Measurements from ENCODE around the gene ABCA13. TPM values are rescaled to one million over a fixed set of nuclear protein-coding genes. Genes with fewer than 3 reads are reported as not detected.

Gene ABCA13
- total RNA-seq, 1 experiment from 2014 or later, result 0.76 TPM

- Histone ChIP-seq H3K4me3 (no peak overlapping the region), H3K9me3 (ENCODE audit: insufficient read depth, low read depth) (peaks cover 17% of the 10 kb centered on the region; the same call in 1 of the 2 replicates), H3K4me2 (no peak overlapping the region), H3K9me2 (ENCODE audit: insufficient read depth) (no peaks in the 10 kb centered on the region), H3K36me3 (ENCODE audit: low read depth) (no peaks in the 10 kb centered on the region), H3K27me3 (ENCODE audit: insufficient read depth, low read depth) (peaks cover 12% of the 10 kb centered on the region; the same call in 1 of the 2 replicates), H3K79me2 (ENCODE audit: low read depth) (no peaks in the 10 kb centered on the region), H3F3A (ENCODE audit: insufficient read depth, low read depth) (peaks cover under 1% of the 10 kb centered on the region; the same call in 1 of the 2 replicates), H3K27ac (no peak overlapping the region), H2AFZ (no peak overlapping the region), H3K4me1 (replicated peaks; ENCODE audit: insufficient read depth) (peaks cover 7% of the 10 kb centered on the region), H4K20me1 (ENCODE audit: insufficient read depth) (no peaks in the 10 kb centered on the region)
- ChIA-PET POLR2A (ENCODE audit: unreplicated experiment) (no interaction called here), CTCF (no interaction called here)
- no peak for DNase-seq
- no peak for TF ChIP-seq CTCF (conservative IDR thresholded peaks at IDR 0.05)
- no peak for TF ChIP-seq EZH2 (IDR thresholded peaks at IDR 0.05; ENCODE audit: low read depth)
- intact Hi-C loops (cut with micrococcal nuclease; ENCODE audit: unreplicated experiment), result no loop called here
- no TSS peak for BruUV-seq (replicated peaks)
Measured at GRCh38 chr7:48150086-48150485, 21.2 kb upstream of the ABCA13 start.

- Histone ChIP-seq H3K36me3 (ENCODE audit: low read depth) (no peaks in the 10 kb centered on the region), H3K79me2 (ENCODE audit: low read depth) (no peaks in the 10 kb centered on the region), H3K4me2 (no peak overlapping the region), H3K4me1 (replicated peaks; ENCODE audit: insufficient read depth) (peaks cover 7% of the 10 kb centered on the region; the same call in 1 of the 2 replicates), H3K4me3 (no peak overlapping the region), H3K9me3 (ENCODE audit: insufficient read depth, low read depth) (peaks cover 12% of the 10 kb centered on the region; the same call in 1 of the 2 replicates), H4K20me1 (ENCODE audit: insufficient read depth) (no peaks in the 10 kb centered on the region), H3K27me3 (ENCODE audit: insufficient read depth, low read depth) (peaks cover 32% of the 10 kb centered on the region), H2AFZ (no peak overlapping the region), H3F3A (ENCODE audit: insufficient read depth, low read depth) (no peaks in the 10 kb centered on the region), H3K9me2 (ENCODE audit: insufficient read depth) (no peaks in the 10 kb centered on the region), H3K27ac (no peak overlapping the region)
- ChIA-PET POLR2A (ENCODE audit: unreplicated experiment) (no interaction called here), CTCF (interaction anchor here (0.5 to 1.7 kb wide), 14 partner anchors 11 to 889 kb away, joined by 3 to 15 read pairs (median 6); no protein-coding TSS in a partner anchor)
- BruUV-seq (replicated peaks), result no TSS peak
- peak; percentile 63 to 66 for DNase-seq
- intact Hi-C loops (cut with micrococcal nuclease; ENCODE audit: unreplicated experiment), result loop anchor here (1.0 to 2.0 kb wide), 4 partner anchors 45 to 888 kb away; no protein-coding TSS in a partner anchor
- TF ChIP-seq CTCF (conservative IDR thresholded peaks at IDR 0.05), result peak; percentile 93
- no peak for TF ChIP-seq EZH2 (IDR thresholded peaks at IDR 0.05; ENCODE audit: low read depth)
Measured at GRCh38 chr7:48154792-48155413, 16.4 kb upstream of the ABCA13 start.

GRCh38 chr7:48158404-48158803, 12.9 kb upstream of the ABCA13 start:
- Histone ChIP-seq H3K9me3 (ENCODE audit: insufficient read depth, low read depth) (peaks cover 7% of the 10 kb centered on the region), H3K4me3 (no peak overlapping the region), H3K9me2 (ENCODE audit: insufficient read depth) (no peaks in the 10 kb centered on the region), H3F3A (ENCODE audit: insufficient read depth, low read depth) (no peaks in the 10 kb centered on the region), H3K4me2 (no peak overlapping the region), H2AFZ (no peak overlapping the region), H3K27me3 (ENCODE audit: insufficient read depth, low read depth) (peaks cover 39% of the 10 kb centered on the region), H3K36me3 (ENCODE audit: low read depth) (no peaks in the 10 kb centered on the region), H3K27ac (no peak overlapping the region), H3K79me2 (ENCODE audit: low read depth) (no peaks in the 10 kb centered on the region), H4K20me1 (ENCODE audit: insufficient read depth) (no peaks in the 10 kb centered on the region), H3K4me1 (replicated peaks; ENCODE audit: insufficient read depth) (no peaks in the 10 kb centered on the region)
- no peak for DNase-seq
- intact Hi-C loops (cut with micrococcal nuclease; ENCODE audit: unreplicated experiment), result no loop called here
- no peak for TF ChIP-seq CTCF (conservative IDR thresholded peaks at IDR 0.05)
- no peak for TF ChIP-seq EZH2 (IDR thresholded peaks at IDR 0.05; ENCODE audit: low read depth)
- CTCF ChIA-PET, result no interaction called here
- POLR2A ChIA-PET (ENCODE audit: unreplicated experiment), result no interaction called here
- BruUV-seq (replicated peaks), result no TSS peak

All from PC-9 (cell line).